HG03432 (cell line): ENCODE results near the gene SH3BGR.

Experiments
- ATAC-seq: cut with Tn5 transposase; IDR thresholded peaks from one replicate; pipeline ENCODE4 v1.9.1; 2021; ENCODE audit warnings: mild to moderate bottlenecking, moderate library complexity; ENCODE audit not compliant: unreplicated experiment

Gene SH3BGR

GRCh38 chr21:39511102-39511501 lies 59.3 kb downstream of the SH3BGR start:
- no peak for ATAC-seq

- ATAC-seq = no peak
Observed at GRCh38 chr21:39513735-39514134, 62.0 kb downstream of the SH3BGR start.

DNA sequence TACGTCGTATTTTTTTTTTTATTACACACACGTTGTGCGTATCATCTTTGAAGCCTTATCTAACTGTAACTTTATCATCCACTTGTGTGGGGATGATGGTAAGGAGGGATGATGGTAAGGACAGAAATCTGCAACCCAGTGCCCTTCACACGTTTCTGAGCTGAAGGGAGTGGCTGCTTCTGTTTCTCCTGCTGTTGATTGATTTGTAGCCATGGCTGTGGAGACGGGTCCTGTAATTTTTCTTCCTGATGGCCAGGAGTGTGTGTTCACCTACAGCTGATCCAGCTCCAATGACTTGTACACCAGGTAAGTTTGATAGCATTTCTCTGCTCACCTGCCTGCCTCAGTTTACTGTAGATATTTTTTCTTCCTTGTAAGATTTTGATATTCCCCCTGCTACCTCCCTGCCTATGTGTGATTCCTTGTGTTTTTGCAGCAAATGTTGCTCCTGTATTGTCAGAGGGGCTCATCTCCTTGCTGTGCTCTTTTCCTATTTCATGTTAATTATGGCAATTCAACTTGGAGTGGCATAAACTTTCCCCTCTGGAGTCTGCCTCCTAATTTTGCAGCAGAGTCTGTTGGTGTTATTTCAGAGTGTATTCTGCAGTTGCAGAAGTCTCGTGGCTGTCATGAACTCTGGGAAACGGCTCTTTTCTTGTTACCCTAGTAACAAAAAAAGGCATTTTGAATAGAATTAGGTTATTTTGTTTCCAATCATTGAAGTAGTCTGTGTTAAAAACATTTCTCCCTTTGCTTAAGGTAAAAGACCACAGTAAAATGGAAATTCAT lies 64.1 kb downstream of the SH3BGR start:
- no peak for ATAC-seq

GRCh38 chr21:39518055-39518846 lies 66.5 kb downstream of the SH3BGR start:
- peak; percentile 76 for ATAC-seq

GRCh38 chr21:39518847-39519210 lies 67.1 kb downstream of the SH3BGR start:
- ATAC-seq = no peak

- no peak for ATAC-seq
Observed at GRCh38 chr21:39519835-39520234, 68.1 kb downstream of the SH3BGR start.

- no peak for ATAC-seq
Observed at GRCh38 chr21:39523399-39523798, 71.6 kb downstream of the SH3BGR start.

GRCh38 chr21:39523915-39524314 lies 72.1 kb downstream of the SH3BGR start:
- no peak for ATAC-seq

DNA sequence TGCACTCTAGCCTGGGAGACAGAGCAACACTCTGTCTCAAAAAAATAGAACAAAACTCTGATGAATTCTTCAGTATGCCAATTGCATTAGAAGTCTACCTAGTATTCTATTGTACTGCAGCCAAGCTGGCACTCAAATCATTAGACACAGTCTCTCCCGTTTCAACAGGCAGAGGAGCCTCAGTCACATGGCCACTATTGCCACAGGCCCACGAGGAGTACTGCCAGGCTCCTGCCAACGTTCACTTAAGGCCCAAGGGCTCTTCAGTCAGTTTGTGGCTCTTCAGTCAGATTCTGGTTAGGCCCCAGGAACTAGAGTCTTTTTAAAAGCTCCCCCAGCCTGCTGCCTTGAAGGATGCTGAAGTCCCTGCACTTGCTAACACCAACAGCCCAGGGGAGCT lies 73.4 kb downstream of the SH3BGR start:
- no peak for ATAC-seq

DNA sequence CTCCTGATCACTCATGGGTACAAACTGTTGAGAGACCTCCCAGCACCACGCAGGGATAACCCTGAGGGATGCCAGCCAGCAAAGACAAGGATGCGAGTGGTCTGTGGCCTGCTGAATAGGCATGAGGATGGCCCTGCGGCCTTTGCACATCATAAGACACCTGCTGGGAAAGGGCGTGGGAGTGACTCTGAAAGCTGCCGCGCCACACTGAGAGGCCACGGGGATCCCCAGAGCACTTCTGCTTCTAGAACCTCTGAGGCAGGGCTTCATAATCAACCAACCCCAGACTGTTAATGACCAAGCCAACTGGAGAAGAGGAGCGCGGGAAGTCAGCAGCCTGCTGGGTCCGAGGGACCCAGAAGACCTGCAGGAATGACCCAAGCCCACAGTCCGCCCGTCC lies 73.8 kb downstream of the SH3BGR start:
- ATAC-seq = no peak

DNA sequence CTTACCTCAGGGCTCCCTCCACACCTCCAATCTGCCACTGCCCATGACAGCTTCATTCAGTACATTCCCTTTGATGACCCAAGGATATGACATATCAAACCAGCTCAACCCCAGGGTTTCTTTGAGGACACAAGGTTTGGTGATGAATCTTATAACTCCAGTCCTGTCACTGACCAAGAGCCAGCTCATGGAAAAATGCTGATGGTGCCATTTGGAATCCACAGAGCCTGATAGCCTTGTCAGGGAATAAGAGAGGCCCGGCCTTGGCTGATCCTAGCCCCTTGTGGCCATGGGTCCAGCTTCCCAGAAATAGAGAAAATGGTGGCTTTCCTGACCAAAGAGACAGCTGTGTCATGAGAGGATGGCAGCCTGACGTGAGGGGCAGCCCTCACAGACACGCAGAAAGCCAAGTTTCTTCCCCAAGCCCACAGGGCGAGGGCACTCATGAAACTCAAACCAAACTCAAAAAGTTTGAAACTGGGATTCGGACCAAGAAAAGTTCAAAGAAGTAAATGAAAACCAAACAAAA lies 75.4 kb downstream of the SH3BGR start:
- no peak for ATAC-seq

- ATAC-seq = no peak
Observed at GRCh38 chr21:39527664-39528381, 76.1 kb downstream of the SH3BGR start.

DNA sequence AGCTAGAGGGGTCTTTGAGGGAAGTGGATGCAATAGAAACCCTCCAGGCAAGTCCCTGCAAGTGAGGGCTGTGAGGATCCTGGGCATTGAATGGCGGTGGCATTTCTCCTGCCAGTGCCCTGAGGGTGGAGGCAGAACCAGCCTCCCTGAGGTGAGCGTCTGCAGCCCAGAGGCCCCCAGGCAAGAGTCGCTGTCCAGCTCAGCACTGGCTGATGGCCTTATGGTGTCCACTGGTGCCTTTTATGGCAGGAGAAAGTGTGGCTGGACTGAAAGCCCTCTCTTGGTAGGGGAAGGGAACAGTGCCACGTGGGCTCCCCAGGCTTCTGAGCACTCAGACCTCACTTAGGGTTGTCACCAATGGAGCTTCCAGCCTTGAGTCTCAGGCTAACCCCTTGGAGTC lies 77.3 kb downstream of the SH3BGR start:
- no peak for ATAC-seq

DNA sequence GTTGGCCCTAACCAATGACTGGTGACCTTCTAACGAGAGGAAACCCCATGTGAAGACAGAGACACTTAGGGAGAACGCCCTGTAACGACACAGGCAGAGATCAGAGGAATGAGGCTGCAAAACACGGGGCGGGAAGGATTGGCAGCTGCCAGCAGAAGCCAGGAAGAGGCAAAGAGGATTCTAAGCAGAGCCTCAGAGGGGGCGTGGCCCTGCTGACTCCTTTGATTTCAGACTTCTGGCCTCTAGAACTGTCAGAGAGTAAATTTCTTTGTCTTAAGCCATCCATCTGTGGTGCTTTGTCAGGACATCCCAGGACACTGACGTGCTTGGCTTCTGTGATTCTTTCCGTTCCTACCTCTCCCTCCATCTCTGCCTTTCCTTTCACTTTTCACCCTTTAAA lies 79.3 kb downstream of the SH3BGR start:
- ATAC-seq = no peak

DNA sequence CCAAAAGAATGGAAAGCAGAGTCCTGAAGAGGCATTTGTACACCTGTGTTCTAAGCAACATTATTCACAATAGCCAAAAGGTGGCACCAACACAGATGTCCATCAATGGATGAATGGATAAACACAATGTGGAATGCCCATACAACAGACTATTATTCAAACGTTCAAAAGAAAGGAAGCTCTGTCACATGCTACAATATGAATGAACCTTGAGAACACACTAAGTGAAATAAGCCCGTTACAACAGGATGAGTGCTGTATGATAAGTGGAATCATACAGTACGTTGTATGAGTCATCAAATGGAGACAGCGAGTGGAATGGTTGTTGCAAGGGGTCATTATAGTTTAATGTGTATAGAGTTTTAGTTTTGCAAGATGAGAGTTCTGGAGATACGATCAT lies 80.1 kb downstream of the SH3BGR start:
- no peak for ATAC-seq

DNA sequence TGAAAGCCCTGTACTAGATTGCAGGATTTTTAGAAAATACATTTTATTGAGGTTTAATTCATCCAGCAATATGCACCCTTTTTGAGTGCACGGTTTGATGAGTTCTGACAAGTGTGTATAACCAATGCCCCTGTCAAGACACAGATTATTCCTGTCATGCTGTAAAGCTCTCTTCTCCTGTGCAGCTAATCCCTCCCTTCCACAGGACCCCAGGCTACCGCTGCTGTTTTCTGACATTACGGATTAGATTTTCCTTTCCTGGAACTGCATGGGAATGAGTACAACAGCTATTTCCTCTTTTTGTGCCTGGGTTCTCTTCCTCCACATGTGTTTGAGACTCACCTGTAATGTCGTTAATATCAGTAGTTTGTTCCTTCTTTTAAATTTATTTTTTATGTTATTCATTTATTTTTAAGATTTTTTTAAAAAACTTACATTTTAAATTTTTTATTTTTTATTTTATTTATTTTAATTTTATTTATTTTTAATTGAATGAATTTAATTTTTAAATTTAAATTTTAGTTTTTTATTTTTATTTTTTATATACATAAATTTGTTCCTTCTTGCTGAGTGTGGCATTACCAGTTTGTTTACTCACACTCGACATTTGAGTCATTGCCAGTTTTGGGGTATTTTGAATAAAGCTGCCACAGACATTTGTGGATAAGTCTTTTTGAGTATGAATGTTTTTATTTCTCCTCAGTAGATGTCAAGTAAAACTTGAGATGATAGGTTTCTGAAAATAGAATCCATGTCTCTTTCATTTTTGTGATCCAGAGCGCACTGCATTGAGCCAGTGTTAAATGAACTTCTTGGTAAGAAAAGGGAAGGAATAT lies 82.0 kb downstream of the SH3BGR start:
- ATAC-seq = no peak

- ATAC-seq = no peak
Observed at GRCh38 chr21:39535646-39536437, 84.1 kb downstream of the SH3BGR start.

DNA sequence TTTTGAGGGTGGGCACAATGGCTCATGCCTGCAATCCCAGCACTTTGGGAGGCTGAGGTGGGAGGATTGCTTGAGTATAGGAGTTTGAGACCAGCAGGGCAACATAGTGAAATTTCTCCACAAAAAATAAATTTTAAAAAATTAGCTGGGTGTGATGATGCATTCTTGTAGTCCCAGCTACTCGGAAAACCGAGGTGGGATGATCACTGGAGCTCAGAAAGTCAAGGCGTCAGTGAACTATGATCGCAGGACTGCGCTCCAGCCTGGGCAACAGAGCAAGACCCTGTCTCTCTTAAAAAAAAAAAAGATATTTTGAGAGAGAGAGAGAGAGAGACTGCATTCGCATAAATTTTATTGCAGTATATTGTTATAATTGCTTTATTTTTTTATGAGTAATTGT lies 85.1 kb downstream of the SH3BGR start:
- ATAC-seq = no peak

DNA sequence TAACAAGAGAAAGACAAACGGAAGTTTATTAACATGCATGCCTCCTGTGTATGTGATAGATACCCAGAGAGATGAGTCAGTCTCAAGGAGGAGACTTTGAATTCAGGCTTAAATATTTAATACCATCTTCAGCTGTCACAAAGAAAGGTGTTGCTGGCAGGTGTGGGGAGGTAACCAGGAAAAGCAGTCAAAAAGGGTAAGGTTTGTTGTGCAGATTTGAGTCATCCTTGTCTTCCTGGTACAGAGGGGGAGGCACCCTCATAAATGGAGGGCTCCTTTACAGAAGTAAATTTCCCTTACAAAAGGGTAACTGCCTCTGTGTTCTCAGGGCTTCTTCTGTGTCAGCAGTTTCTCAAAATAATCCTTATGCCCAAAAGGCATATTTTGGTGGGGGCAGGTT lies 85.8 kb downstream of the SH3BGR start:
- no peak for ATAC-seq
